ENCODE data around the gene WDR47.
A peak's percentile ranks its signal among the peaks of the same experiment; 100 is the strongest.

Gene WDR47

DNA sequence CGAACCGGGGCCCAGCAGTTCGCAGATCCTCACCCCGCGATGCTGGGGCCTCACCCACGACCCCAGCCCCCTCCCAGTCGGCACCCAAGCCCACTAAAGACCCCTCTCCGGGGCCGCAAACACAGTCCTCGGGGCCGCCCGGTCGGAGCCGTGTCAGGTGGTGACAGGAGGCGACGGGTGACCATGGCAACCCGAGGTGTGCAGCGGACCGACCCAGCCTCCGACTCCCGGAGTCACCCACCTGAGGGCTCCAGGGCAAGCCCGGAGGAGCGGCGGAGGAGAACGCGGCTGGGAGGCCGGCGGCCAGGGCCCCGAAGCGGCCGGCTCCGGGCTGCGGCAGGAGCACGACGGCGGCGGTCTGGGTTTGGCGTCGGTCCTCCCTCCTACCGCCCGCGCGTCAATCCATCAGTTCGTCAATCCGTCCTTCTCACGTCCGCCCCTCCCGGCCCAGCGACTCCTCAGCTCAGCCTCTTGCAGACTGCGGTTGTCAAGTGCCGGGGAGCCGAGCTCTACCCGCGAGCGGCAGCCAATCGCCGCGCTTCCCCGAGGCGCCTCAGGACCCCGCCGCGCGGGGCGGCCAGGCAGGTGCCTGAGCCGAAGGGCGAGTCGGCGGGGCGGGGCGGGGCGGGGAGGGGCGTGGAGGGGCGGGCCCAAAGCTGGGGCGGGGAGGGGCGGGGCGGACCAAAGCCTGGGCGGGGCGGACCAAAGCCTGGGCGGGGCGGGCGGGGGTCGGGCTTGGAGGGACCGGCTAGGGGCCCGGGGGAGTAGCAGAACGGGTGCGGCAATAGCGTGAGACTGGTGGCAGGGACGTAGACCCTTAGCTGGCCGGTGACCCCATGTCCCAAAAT lies at the start of gene WDR47:
WDR47 (minus strand) TSS at position 482 of the 848 bp plus-strand sequence. CDS start 18,590 bp downstream, outside the sequence.
- peak; percentile 92 for DNase-seq (ENCODE audit: low read depth)

DNA sequence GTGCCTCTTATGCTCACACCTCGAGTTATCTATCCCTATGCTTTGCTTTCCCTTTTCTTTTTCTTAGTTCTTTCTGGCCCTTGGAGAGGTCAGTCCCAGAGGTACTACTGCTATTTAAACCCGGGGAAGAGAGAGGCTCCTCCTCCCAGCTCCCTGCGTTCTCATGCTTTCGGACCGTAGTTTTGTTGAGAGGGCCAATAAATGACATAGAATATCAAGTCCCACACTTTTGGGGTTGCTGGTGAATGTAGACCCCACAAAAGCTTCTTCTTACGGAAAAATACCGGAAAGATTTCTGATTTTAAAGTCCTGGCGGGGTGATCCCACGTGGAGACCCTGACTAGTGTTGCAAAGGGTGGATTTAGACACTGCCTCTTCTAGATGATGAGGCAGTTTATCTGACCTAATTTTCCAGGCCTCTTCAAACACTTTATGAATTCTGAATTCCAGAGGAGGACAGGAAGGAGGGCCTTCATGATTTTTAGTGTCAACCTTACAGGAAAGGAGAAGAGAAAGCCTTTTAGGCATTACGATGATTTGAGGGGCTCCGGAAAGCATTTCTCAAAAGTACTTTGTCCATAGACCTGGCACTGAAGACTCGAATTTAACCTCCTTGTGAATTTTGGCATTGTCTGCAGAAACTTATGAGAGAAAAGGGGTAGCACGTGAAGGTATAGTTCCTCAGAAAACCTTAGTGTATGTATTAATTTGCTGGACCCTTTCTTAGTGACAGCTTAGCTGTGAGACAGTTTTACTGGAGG lies 49.4 kb upstream of the WDR47 start:
- DNase-seq (ENCODE audit: low read depth): no peak

DNA sequence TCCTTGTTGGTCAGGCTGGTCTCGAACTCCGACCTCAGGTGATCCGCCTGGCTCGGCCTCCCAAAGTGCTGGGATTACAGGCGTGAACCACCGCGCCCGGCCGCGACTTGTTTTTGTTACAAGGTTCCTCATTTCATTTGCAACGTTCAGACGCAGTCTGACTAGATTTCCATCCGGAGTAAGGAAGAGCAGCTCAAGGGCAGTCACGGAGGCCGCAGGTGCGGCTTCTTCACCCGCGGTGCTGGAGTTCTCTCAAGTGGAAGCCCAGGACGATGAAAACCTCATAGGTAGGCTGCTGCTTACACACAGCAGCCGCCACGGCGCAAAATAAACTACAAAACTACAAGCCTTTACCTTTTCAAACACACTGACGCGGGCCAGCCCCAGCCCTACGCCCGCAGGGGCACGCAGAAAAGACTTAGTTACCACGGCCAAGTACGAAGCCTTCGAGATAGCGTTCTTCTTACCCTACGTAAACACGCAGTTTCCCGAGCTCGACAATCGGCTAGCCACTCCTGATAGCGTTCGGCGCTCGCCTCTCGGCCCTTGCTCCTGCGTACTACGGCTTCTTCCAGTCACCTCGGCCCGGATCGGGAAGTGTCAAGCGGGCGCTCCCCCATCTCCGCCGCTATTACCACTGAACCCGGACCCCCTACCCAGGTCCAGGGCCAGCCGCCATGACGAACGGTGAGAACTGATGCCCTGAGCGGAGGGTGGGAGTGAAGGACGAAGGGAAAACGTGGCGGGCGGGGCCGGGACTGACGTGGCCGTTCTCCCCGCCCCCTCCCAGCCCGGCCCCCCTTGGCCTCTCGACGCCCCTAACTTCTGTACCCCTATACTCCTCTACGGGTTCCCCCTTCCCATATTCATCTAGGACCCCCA lies 48.5 kb upstream of the WDR47 start, which contains the start of gene TMEM167B:
TMEM167B (plus strand) TSS at position 569 of the 882 bp plus-strand sequence; CDS start at position 678, 109 bp downstream.
- peak; percentile 73 for DNase-seq (ENCODE audit: low read depth)

DNA sequence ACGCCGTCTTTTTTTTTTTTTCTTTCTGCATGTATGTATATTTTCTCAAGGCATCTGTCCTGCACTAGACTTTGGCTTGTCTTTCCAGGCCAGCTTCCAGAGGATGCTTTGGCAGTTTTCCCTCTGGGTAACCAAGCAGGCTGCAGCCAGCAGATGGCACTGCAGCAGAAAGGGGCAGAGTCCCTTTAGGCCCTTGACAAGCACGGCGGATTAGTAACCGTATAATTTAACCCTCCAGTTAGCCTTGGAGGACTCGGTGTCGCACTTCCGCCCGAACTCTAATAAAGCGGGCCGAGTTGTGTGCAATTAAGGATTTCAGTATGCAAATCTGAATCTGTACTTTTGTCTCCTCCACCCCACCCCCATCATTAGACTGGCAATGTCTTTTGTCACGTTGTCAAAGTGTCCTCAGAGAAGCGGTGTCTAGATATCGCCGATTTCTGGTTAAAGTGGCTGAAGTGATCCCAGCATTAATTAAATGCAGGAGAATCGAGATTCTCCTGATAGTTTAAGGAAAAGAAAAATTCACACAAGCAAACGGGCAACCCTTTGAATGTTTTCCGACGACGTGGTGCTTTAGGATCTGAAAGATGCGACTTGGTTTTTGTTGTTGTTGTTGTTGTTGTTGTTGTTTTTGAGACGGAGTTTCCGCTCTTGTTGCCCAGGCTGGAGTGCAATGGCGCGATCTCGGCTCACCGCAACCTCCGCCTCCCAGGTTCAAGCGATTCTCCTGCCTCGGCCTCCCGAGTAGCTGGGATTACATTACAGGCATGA lies 47.5 kb upstream of the WDR47 start:
- DNase-seq (ENCODE audit: low read depth): peak; percentile 32

DNA sequence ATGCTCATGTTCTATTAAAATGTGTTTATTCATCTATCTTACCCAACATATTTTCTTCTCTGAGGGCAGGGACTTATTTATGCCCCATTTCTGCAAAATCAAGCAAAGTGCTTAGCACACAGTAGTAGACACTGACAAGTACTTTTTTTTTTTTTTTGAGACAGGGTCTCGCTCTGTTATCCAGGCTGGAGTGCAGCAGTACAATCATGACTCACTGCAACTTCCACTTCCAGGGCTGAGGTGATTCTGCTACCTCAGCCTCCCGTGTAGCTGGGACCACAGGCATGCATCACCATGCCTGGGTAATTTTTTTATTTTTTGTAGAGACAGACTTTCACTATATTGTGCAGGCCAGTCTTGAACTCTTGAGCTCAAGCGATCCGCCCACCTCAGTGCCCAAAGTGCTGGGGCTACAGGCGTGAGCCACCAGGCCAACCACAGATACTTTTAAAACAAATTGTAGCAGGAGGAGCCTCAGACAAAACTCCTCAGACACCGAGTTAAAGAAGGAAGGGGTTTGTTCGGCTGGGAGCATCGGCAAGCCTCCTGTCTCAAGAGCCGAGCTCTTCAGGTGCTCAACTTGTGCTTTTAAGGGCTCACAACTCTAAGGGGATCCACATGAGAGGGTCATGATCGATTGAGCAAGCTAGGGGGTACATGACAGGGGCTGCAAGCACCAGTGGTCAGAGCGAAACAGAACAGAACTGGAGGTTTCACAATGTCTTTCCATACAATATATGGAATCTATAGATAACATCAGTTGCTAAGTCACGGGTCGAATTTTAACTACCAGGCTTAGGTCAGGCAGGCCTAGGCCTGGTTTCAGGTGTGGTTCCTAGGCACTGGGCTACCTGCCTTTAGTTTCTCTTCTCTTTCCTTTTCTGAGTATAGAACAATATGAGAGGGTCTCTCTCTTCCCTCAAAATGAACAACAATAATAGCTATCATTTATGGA lies 42.9 kb upstream of the WDR47 start:
- DNase-seq (ENCODE audit: low read depth): no peak

DNA sequence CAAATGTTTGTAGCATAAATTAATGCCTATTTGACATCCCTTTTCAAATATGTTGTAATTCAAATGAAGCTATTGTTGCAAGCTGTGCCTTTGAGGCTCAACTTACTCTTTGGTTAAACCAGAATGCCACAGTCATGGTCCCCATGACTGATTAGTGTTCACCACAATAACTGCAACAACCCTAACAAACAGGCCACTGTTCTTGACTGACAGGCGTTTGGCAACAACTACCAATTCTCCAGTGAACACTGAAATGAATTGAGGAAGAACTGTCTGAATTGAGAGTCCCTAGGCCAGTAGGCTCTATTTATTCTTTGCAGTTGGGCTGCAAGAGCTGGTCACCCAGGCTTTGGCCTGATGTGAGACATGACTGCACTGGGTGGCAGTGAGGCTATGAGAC lies 42.0 kb upstream of the WDR47 start:
- no peak for DNase-seq (ENCODE audit: low read depth)

DNA sequence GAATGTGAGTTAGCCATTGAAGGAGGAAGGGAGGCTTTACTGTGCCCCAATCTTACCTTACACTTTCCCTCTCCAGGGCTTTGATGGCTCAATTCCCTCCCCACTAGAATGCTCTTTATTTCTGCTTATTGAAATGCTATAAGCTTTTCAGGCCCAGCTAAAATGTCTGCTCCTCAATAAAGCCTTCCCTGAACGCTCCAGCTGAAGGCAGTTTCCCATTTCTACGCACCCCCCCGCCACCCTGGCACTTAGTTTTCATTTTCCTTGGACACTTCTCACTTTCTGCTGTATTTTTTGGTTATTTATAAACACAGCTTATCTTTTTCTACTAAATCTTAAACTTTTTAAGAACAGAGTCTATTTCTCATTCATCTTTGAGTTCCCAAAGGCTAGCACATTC lies 41.6 kb upstream of the WDR47 start:
- no peak for DNase-seq (ENCODE audit: low read depth)

DNA sequence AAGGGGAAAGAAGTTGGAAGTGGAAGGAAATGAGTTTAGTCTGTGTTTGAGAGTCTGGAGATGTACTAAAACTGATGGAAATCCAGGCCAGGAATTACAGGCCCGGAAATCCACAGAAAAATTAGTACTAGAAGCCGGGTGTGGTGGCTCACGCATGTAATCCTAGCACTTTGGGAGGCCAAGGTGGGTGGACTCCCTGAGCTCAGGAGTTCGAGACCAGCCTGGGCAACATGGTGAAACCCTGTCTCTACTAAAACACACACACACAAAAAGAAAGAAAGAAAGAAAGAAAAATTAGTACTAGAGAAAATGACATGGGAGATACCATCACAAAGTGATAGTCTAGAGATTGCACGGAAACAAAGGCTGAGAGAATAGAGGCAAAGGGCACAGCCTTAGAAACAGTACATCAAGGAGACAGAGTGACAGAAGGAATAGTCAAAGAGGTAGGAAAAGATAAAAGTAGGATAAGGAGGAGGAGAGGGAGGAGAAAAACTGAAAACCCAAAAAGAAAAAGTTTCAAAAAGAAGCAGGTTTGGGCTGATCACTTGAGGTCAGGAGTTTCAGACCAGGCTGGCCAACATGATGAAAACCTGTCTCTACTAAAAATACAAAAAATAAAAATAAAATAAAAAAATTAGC lies 38.7 kb upstream of the WDR47 start:
- DNase-seq (ENCODE audit: low read depth): no peak

DNA sequence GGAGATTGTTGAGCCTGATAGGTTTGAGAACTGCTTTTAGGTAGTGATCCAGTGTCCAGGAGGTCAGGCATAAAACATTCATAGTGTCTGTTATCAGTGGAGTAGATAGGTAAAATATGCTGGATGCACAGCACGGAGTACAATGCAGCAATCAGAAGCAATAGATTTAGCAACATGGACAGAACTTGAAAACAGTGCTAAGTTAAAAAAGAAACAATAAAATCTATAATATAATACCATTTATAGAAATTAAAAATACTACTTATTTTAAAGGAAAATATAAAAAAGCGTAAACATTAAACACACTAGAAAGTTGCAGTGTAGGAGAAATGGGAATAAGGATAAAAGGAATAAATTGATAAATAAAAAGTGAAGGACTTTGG lies 37.3 kb upstream of the WDR47 start:
- DNase-seq (ENCODE audit: low read depth): no peak

DNA sequence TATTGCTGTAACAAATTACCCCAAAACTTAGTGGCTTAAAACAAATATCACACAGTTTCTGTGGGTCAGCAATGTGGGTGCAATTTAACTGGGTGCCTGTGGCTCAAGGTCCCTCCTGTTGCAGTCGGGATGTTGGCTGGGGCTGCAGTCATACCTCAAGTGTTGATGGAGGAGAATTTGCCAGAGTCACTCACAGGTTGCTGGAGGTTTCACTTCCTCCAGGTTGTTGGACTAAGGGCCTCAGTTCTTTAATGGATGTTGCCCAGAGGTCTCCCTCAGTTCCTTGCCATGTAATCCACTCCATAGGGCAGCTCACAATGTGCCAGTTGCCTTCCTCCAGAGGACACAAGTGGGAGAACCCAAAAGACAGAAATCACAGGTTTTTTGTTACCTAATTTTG lies 36.4 kb upstream of the WDR47 start:
- no peak for DNase-seq (ENCODE audit: low read depth)

DNA sequence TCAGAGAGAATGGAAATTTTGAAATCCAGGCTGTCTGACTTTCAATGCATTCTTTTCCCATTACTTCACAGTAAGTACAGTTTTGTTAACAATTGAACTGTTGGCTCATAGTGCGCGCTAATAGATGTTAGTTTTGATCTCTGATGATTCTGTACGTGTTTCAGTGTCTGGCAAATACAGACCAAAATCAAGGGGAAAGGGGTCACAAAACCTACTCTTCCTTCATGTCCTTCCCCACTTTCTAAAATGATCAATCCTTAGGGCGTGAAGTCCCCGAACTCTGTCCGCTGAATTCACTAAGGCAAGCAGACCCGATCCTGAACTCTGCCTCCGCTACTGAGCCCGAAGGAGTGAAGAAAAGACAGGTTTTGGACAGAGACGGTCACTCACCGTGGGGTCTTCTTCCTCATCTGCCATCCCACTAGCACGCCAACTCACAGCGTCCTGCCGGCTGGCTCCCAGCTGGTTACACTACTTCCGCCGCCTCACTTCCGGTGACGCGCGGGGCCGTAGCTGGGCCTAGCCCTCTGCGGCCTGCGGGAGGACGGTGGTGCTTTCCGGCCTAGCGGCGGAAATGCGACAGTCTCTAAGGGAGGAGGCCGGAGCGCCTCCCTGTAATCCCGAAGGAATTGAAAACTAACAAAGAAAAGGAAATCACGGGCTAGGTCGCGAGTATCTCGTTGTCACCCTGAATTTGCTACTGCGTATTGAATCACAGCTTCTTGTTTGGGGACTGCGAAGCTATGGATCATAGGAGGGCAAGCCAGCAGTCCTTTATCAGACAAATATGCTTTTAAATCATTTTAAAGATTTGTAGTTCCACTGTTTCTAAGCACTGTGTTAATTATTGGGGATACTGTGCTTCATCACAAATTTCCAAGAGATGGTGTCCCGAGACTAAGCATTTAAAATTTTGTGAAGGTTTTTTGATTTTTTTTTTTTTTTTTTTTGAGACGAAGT lies 33.9 kb upstream of the WDR47 start, which contains the start of gene TAF13:
TAF13 (minus strand) TSS at position 473 of the 960 bp plus-strand sequence; CDS start at position 417, 56 bp downstream.
- peak; percentile 79 for DNase-seq (ENCODE audit: low read depth)

DNA sequence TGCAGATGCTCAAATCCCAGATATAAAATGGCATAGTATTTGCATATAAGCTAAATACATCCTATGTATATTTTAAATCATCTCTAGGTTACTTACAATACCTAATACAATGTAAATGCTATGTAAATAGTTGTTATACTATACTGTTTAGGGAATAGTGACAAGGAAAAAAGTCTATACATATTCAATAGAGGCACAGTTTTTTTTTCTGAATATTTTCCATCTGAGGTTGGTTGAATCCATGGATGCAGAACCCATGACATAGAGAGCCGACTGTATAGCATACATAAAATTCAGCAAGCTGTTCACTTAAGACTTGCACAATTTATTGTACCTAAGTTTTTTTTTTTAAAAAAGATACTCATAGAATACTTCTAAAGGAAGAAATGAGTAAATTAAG lies 27.4 kb upstream of the WDR47 start:
- DNase-seq (ENCODE audit: low read depth): no peak

DNA sequence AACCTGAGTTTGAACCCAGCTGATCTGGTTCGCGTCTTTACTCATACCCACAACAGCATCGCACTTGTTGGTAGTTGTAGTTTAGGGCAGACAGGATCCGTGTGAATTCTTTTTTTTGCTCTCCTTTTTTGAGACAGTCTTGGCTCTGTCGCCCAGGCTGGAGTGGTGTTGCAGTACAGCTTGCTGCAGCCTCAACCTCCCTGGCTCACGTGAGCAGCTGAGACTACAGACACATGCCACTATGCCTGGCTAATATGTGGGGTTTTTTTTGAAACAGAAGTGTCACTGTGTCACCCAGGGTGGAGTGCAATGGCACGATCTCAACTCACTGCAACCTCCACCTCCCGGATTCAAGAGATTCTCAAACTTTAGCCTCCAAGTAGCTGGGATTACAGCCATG lies 26.0 kb upstream of the WDR47 start:
- DNase-seq (ENCODE audit: low read depth): no peak

DNA sequence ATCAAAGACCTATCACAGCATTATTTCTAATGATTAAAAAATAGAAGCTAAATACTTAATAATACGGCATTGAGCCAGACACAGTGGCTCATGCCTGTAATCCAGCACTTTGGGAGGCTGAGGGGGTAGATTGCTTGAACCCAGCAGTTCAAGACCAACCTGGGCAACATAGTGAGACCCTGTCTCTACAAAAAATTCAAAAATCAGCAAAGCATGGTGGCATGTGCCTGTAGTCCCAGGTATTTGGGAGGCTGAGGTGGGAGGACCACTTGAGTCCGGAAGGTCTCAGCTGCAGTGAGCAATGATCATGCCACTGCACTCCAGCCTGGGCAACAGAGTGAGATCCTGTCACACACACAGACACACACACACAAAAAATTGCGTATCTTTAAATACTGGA lies 23.2 kb upstream of the WDR47 start:
- DNase-seq (ENCODE audit: low read depth): no peak

DNA sequence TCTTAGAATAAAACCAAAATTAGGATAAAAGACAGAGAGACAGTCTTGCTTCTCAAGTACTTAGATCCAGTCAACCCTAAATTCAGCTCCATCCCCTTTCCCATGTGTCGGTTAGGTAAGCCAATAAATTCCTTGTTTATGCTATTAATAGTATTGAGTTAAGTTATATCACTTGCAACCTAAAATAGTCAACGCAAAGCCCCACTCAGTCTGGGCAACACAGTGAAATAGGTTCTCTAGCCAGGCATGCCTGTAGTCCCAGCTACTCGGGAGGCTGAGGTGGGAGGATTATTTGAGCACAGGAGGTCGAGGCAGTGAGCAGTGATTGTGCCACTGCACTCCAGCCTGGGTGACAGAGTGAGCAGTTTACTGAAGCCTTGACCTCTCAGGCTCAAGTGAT lies 19.3 kb upstream of the WDR47 start:
- DNase-seq (ENCODE audit: low read depth): no peak

DNA sequence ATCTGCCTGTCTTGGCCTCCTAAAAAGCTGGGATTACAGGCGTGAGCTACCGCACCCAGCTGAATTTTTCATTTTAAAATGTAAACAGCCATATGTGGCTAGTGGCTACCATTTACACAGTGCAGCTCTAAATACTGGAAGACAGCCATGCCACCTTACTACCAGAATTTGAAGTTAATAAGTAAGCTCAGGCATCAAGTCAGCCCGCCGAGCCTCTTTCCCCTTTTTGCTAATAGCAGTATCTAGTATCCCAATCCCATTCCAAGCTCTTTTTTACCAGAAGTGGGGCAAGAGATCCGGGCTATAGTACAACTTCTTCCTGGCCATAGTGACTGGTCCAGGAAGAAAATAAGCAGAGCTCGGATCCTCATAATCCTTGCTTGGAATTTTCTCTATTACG lies 18.8 kb upstream of the WDR47 start:
- no peak for DNase-seq (ENCODE audit: low read depth)

DNA sequence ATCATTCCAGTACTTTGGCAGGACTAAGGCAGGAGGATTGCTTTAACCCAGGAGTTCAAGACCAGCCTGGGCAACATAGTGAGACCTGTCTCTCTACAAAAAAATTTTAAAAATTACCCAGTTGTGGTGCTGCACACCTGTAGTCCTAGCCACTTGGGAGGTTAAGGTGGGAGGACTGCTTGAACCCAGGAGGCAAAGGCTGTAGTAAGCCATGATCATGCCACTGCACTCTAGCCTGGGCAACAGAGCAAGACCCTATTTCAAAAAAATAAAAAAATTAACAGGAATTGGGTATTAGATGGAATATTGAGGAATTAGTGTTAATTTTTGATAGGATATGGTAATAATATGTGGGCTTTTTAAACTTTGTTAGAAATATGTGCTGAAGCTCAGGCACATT lies 17.1 kb upstream of the WDR47 start:
- no peak for DNase-seq (ENCODE audit: low read depth)

DNA sequence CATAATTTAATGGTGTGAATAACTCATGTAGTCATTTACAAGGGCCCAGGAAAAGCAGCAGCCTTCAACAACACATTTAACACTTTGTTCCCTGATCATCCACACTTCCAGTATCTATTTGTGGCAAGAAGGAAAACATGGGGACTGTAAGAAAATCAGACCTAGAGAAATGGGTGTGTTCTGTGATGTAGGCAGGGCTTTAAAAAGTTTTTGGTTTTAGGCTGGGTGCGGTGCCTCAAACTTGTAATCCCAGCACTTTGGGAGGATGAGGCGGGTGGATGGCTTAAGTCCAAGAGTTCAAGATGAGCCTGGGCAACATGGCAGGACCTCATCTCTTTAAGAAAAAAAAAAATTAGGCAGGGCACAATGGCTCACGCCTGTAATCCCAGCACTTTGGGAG lies 14.2 kb upstream of the WDR47 start:
- no peak for DNase-seq (ENCODE audit: low read depth)
